Naive thymus-derived CD8-positive, alpha-beta T cell (primary cell): ENCODE measurements around the gene DBN1. TPM values are rescaled to one million over a fixed set of nuclear protein-coding genes. Genes with fewer than 3 reads are reported as not detected.

Experiments used
- ATAC-seq, 2 donors: fragments of 150-1000 bp; cut with Tn5 transposase in 1 of 2; sonication (Bioruptor Pico), chemical (Tn5 transposase) in 1 of 2; 1 replicate in 1 of 2; 2 replicates in 1 of 2; pipeline ENCODE4 v1.10.0; 2021; ENCODE audit warnings: mild to moderate bottlenecking in 2 of 2, moderate library complexity in 2 of 2
- POLR2A ChIA-PET: fragments of 350-600 bp; sonication (Branson Sonifier 250); formaldehyde crosslinking; loops from one replicate; lab custom pipeline; 2021; ENCODE audit warnings: antibody characterized with exemption; lab: Charles Lee
- DNase-seq, 10 donors: peaks; one replicate each; pipeline versions ENCODE4 v3.0.0 to v3.0.0-alpha.2; 2020 to 2022
- H3K27ac Mint-ChIP-seq, 10 donors: one replicate each; pipeline ENCODE4 v1.8.0; 2020 to 2022; ENCODE audit warnings: mild to moderate bottlenecking in 10 of 10, mixed read lengths in 10 of 10, moderate library complexity in 4 of 10, inconsistent platforms in 1 of 10
- H3K27me3 Mint-ChIP-seq, 5 donors: one replicate each; pipeline ENCODE4 v1.8.0; 2021 to 2022; ENCODE audit warnings: mixed read lengths in 5 of 5
- H3K36me3 Mint-ChIP-seq, 3 donors: one replicate each; pipeline ENCODE4 v1.8.0; 2020 to 2022; ENCODE audit warnings: mixed read lengths in 3 of 3, mild to moderate bottlenecking in 2 of 3, inconsistent platforms in 1 of 3
- H3K4me1 Mint-ChIP-seq, 4 donors: one replicate each; pipeline ENCODE4 v1.8.0; 2021 to 2022; ENCODE audit warnings: mixed read lengths in 4 of 4
- H3K4me3 Mint-ChIP-seq, 10 donors: one replicate each; pipeline ENCODE4 v1.8.0; 2020 to 2022; ENCODE audit warnings: mild to moderate bottlenecking in 10 of 10, mixed read lengths in 10 of 10, moderate library complexity in 6 of 10, inconsistent platforms in 1 of 10
- H3K9me3 Mint-ChIP-seq, 9 donors: one replicate each; pipeline ENCODE4 v1.8.0; 2020 to 2022; ENCODE audit warnings: mixed read lengths in 9 of 9, mild to moderate bottlenecking in 3 of 9, inconsistent platforms in 1 of 9, moderate library complexity in 1 of 9
- polyA plus RNA-seq, 3 donors: library from polyadenylated mRNA; unstranded; fragments of 300-500 nt; fragmentation: Illumina TruSeq; gene quantifications; one replicate each; pipeline ENCODE4 v1.2.3, GENCODE V29; 2021
- total RNA-seq, 8 experiments: library from RNA in 2 of 8; stranded (reverse) in 2 of 8; gene quantifications; one replicate each; pipeline ENCODE4 v1.2.3 and lab custom pipeline; 2021 to 2026

The DBN1 gene
- total and polyA plus RNA-seq, 5 experiments from 2014 or later: 20.5 to 62.9 (median 25.3) TPM

- Mint-ChIP-seq H3K4me3 (no peak overlapping the region), H3K4me1 (peaks cover 10 to 39% (median 12%) of the 10 kb centered on the region in 4 donors), H3K27me3 (no peaks in the 10 kb centered on the region), H3K27ac (no peak overlapping the region), H3K9me3 (no peaks in the 10 kb centered on the region), H3K36me3 (no peaks in the 10 kb centered on the region)
- no peak for ATAC-seq
- POLR2A ChIA-PET: interaction anchor here (0.5 to 1.8 kb wide), 3 partner anchors 48 to 129 kb away, joined by 3 to 7 read pairs (median 5); no protein-coding TSS in a partner anchor
- DNase-seq: no peak
Measured at GRCh38 chr5:177503351-177504085, 30.1 kb upstream of the DBN1 start.

- H3K27me3 Mint-ChIP-seq: peaks cover 0 to 2% (median 0%) of the 10 kb centered on the region in 5 donors
- no peaks in the 10 kb centered on the region for H3K36me3 Mint-ChIP-seq
- no peak overlapping the region for H3K4me3 Mint-ChIP-seq
- H3K9me3 Mint-ChIP-seq: no peaks in the 10 kb centered on the region
- DNase-seq (no peak), ATAC-seq (no peak)
- peaks cover 15 to 43% (median 17%) of the 10 kb centered on the region in 4 donors for H3K4me1 Mint-ChIP-seq
- POLR2A ChIA-PET: interaction anchor here (0.5 to 2.5 kb wide), 3 partner anchors 48 to 128 kb away, joined by 5 to 14 read pairs (median 7); no protein-coding TSS in a partner anchor
- H3K27ac Mint-ChIP-seq: no peak overlapping the region
Measured at GRCh38 chr5:177502886-177503285, 29.5 kb upstream of the DBN1 start.

- DNase-seq: no peak
- Mint-ChIP-seq H3K9me3 (no peaks in the 10 kb centered on the region), H3K27ac (peak overlapping the region in 1 of 10 donors; percentile 17), H3K4me3 (peak overlapping the region in 1 of 10 donors; percentile 37), H3K4me1 (peaks cover 13 to 40% (median 20%) of the 10 kb centered on the region in 4 donors), H3K27me3 (peaks cover 0 to 2% (median 0%) of the 10 kb centered on the region in 5 donors), H3K36me3 (no peaks in the 10 kb centered on the region)
- ATAC-seq: no peak
- POLR2A ChIA-PET: interaction anchor here (0.7 to 2.5 kb wide), 5 partner anchors 14 to 112 kb away, joined by 3 to 14 read pairs (median 4); partner anchors contain the start of genes DDX41 and PRR7
Measured at GRCh38 chr5:177501874-177502678, 28.6 kb upstream of the DBN1 start.

GRCh38 chr5:177500685-177501522 lies 27.5 kb upstream of the DBN1 start:
- peaks cover 0 to 2% (median 0%) of the 10 kb centered on the region in 5 donors for H3K27me3 Mint-ChIP-seq
- POLR2A ChIA-PET: interaction anchor here (0.7 to 2.5 kb wide), 10 partner anchors 16 to 111 kb away, joined by 3 to 14 read pairs (median 4); partner anchors contain the start of genes DDX41 and PRR7
- peaks cover 15 to 42% (median 26%) of the 10 kb centered on the region in 4 donors for H3K4me1 Mint-ChIP-seq
- no peaks in the 10 kb centered on the region for H3K36me3 Mint-ChIP-seq
- DNase-seq: peak; percentile 67 to 91 (median 80)
- no peaks in the 10 kb centered on the region for H3K9me3 Mint-ChIP-seq
- H3K27ac Mint-ChIP-seq: peak overlapping the region in 5 of 10 donors; percentile 45 to 66 (median 56)
- H3K4me3 Mint-ChIP-seq: peak overlapping the region in 2 of 10 donors; percentile 13 to 55
- ATAC-seq: peak; percentile 43 to 44

GRCh38 chr5:177499842-177500241 lies 26.4 kb upstream of the DBN1 start:
- peaks cover 15 to 45% (median 33%) of the 10 kb centered on the region in 4 donors for H3K4me1 Mint-ChIP-seq
- H3K36me3 Mint-ChIP-seq: no peaks in the 10 kb centered on the region
- POLR2A ChIA-PET: interaction anchor here (1.0 to 6.0 kb wide), 3 partner anchors 28 to 109 kb away, joined by 3 to 36 read pairs (median 3); partner anchors contain the start of gene DBN1
- no peaks in the 10 kb centered on the region for H3K9me3 Mint-ChIP-seq
- H3K4me3 Mint-ChIP-seq: peak overlapping the region in 5 of 10 donors; percentile 1 to 52 (median 26)
- DNase-seq (no peak), ATAC-seq (no peak)
- peaks cover 0 to 2% (median 0%) of the 10 kb centered on the region in 5 donors for H3K27me3 Mint-ChIP-seq
- H3K27ac Mint-ChIP-seq: peak overlapping the region in 2 of 10 donors; percentile 25 to 63

GRCh38 chr5:177498013-177498787 lies 24.8 kb upstream of the DBN1 start:
- Mint-ChIP-seq H3K4me1 (peaks cover 16 to 60% (median 40%) of the 10 kb centered on the region in 4 donors), H3K9me3 (no peaks in the 10 kb centered on the region), H3K27me3 (peaks cover 0 to 2% (median 0%) of the 10 kb centered on the region in 5 donors)

GRCh38 chr5:177497292-177498012 lies 24.0 kb upstream of the DBN1 start, which contains the start of gene PDLIM7:
PDLIM7 (minus strand) TSS chr5:177497604; CDS start chr5:177496512, 1,092 bp downstream.
- Mint-ChIP-seq H3K9me3 (no peaks in the 10 kb centered on the region), H3K36me3 (peaks cover 0 to 9% (median 0%) of the 10 kb centered on the region in 3 donors), H3K4me3 (peak within 1 kb of the TSS; percentile 70 to 90 (median 84)), H3K4me1 (peaks cover 18 to 55% (median 41%) of the 10 kb centered on the region in 4 donors), H3K27ac (peak within 1 kb of the TSS in 9 of 10 donors; percentile 20 to 90 (median 69)), H3K27me3 (peaks cover 0 to 2% (median 0%) of the 10 kb centered on the region in 5 donors)
- ATAC-seq: peak; percentile 86 to 89
- POLR2A ChIA-PET: interaction anchor here (0.6 to 6.0 kb wide), 16 partner anchors 9 to 1413 kb away, joined by 3 to 43 read pairs (median 5); partner anchors contain the start of genes DBN1 and LMAN2
- DNase-seq: peak; percentile 84 to 94 (median 92)

More at GRCh38 chr5:177498013-177498787, 24.8 kb upstream of the DBN1 start:
- POLR2A ChIA-PET: interaction anchor here (0.7 to 6.0 kb wide), 17 partner anchors 9 to 147 kb away, joined by 3 to 43 read pairs (median 5); partner anchors contain the start of genes DBN1 and LMAN2
- peak overlapping the region; percentile 70 to 90 (median 84) for H3K4me3 Mint-ChIP-seq
- ATAC-seq (peak in 1 of 2 donors; percentile 9), DNase-seq (no peak)
- peak overlapping the region; percentile 20 to 90 (median 68) for H3K27ac Mint-ChIP-seq
- peaks cover 0 to 2% (median 0%) of the 10 kb centered on the region in 3 donors for H3K36me3 Mint-ChIP-seq

GRCh38 chr5:177496727-177497291 lies 23.4 kb upstream of the DBN1 start:
- ATAC-seq: no peak
- no peak overlapping the region for H3K27ac Mint-ChIP-seq
- H3K36me3 Mint-ChIP-seq: peaks cover 0 to 12% (median 0%) of the 10 kb centered on the region in 3 donors
- POLR2A ChIA-PET: interaction anchor here (0.6 to 6.0 kb wide), 13 partner anchors 8 to 1412 kb away, joined by 3 to 43 read pairs (median 5); partner anchors contain the start of genes DBN1 and LMAN2
- peak overlapping the region in 5 of 10 donors; percentile 61 to 83 (median 70) for H3K4me3 Mint-ChIP-seq
- H3K27me3 Mint-ChIP-seq: peaks cover 0 to 2% (median 0%) of the 10 kb centered on the region in 5 donors
- peaks cover 16 to 48% (median 41%) of the 10 kb centered on the region in 4 donors for H3K4me1 Mint-ChIP-seq
- H3K9me3 Mint-ChIP-seq: no peaks in the 10 kb centered on the region
- DNase-seq: no peak

GRCh38 chr5:177496070-177496726 lies 22.8 kb upstream of the DBN1 start:
- POLR2A ChIA-PET: interaction anchor here (1.2 to 6.0 kb wide), 5 partner anchors 17 to 92 kb away, joined by 3 to 43 read pairs (median 16); partner anchors contain the start of gene DBN1
- Mint-ChIP-seq H3K36me3 (peaks cover 0 to 14% (median 0%) of the 10 kb centered on the region in 3 donors), H3K27me3 (peaks cover 0 to 2% (median 0%) of the 10 kb centered on the region in 5 donors), H3K9me3 (no peaks in the 10 kb centered on the region), H3K4me1 (peaks cover 16 to 44% (median 41%) of the 10 kb centered on the region in 4 donors), H3K27ac (peak overlapping the region in 2 of 10 donors; percentile 4 to 29), H3K4me3 (peak overlapping the region in 9 of 10 donors; percentile 51 to 83 (median 64))
- DNase-seq (no peak), ATAC-seq (no peak)
